Activated CD4-positive, alpha-beta T cell treated with anti-CD3 and anti-CD28 coated beads, Interleukin-2, amount 10 ng/mL, durations not matched to agents 7 days and 5 days (primary cell): ENCODE data around the gene PMPCA. TPM values are rescaled to one million over a fixed set of nuclear protein-coding genes. Genes with fewer than 3 reads are reported as not detected.

Experiments
- CTCF ChIA-PET: fragments of 350-600 bp; sonication (Branson Sonifier 250); formaldehyde crosslinking; loops from one replicate; lab custom pipeline; 2021; ENCODE audit warnings: antibody characterized with exemption; lab: Charles Lee
- POLR2A ChIA-PET: fragments of 350-600 bp; sonication (Branson Sonifier 250); formaldehyde crosslinking; loops from one replicate; lab custom pipeline; 2021; ENCODE audit warnings: antibody characterized with exemption; lab: Charles Lee
- DNase-seq: peaks from one replicate; pipeline ENCODE4 v3.0.0-alpha.2; 2020
- H3K27ac Mint-ChIP-seq: one replicate; pipeline ENCODE4 v1.8.0; 2021; ENCODE audit warnings: mild to moderate bottlenecking, moderate library complexity, mixed read lengths
- H3K27me3 Mint-ChIP-seq: one replicate; pipeline ENCODE4 v1.8.0; 2021; ENCODE audit warnings: mixed read lengths
- H3K36me3 Mint-ChIP-seq: one replicate; pipeline ENCODE4 v1.8.0; 2021; ENCODE audit warnings: low read depth, mixed read lengths
- H3K4me1 Mint-ChIP-seq: one replicate; pipeline ENCODE4 v1.8.0; 2021; ENCODE audit warnings: mixed read lengths
- H3K4me3 Mint-ChIP-seq: one replicate; pipeline ENCODE4 v1.8.0; 2021; ENCODE audit warnings: mild to moderate bottlenecking, moderate library complexity, mixed read lengths
- H3K9me3 Mint-ChIP-seq: one replicate; pipeline ENCODE4 v1.8.0; 2021; ENCODE audit warnings: mixed read lengths
- total RNA-seq, 2 experiments: library from RNA; stranded (reverse); gene quantifications; one replicate each; pipeline ENCODE4 v1.2.3, GENCODE V29; 2021

Gene PMPCA
- total RNA-seq, 2 experiments from 2014 or later, result 52.9 to 58.8 TPM

DNA sequence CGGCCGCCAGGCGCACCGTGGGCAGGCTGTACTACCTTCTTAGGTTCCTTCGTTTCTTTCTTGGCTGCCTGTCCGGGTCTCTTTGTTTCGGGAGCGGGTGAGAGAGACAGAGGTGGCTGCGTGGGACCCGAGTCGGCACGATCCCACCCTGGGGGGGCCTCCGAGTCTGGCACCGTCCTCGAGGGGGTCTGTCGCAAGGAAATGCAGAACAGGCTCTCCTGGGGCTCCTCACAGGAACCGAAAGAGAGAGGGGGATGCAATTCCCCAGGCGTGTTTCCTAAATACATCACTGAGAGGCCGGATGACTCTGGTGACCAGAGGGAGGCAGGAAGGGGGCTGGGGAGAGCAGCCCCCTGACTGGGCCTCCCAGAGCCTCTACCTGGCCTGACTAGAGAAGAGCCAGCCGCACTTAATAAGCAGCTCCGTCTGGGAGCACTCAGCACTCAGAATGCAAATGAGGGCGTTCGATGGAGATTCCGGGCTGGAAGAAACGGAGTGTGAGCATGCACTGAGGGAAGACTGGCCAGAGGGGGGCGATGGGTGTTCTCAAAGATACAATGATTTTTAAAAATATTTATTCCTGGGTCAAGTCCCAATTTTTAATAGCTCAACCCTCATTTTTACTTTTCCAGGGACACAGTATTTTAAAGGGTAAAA lies 40.9 kb downstream of the PMPCA start:
- POLR2A ChIA-PET, result no interaction called here

GRCh38 chr9:136453326-136453725 lies 42.9 kb downstream of the PMPCA start:
- DNase-seq, result no peak
- H3K9me3 Mint-ChIP-seq, result no peaks in the 10 kb centered on the region
- POLR2A ChIA-PET, result no interaction called here
- H3K4me1 Mint-ChIP-seq, result no peaks in the 10 kb centered on the region
- H3K4me3 Mint-ChIP-seq, result no peak overlapping the region
- CTCF ChIA-PET, result interaction anchor here (0.6 to 1.1 kb wide), 2 partner anchors 15 to 75 kb away, joined by 3 read pairs; no protein-coding TSS in a partner anchor
- no peak overlapping the region for H3K27ac Mint-ChIP-seq
- H3K27me3 Mint-ChIP-seq, result no peaks in the 10 kb centered on the region
- peaks cover 47% of the 10 kb centered on the region for H3K36me3 Mint-ChIP-seq

More for the DNA sequence above, 40.9 kb downstream of the PMPCA start:
- Mint-ChIP-seq H3K4me1 (no peaks in the 10 kb centered on the region), H3K27ac (no peak overlapping the region), H3K27me3 (no peaks in the 10 kb centered on the region), H3K36me3 (peaks cover 48% of the 10 kb centered on the region), H3K4me3 (no peak overlapping the region), H3K9me3 (no peaks in the 10 kb centered on the region)
- CTCF ChIA-PET, result no interaction called here
- DNase-seq, result no peak

DNA sequence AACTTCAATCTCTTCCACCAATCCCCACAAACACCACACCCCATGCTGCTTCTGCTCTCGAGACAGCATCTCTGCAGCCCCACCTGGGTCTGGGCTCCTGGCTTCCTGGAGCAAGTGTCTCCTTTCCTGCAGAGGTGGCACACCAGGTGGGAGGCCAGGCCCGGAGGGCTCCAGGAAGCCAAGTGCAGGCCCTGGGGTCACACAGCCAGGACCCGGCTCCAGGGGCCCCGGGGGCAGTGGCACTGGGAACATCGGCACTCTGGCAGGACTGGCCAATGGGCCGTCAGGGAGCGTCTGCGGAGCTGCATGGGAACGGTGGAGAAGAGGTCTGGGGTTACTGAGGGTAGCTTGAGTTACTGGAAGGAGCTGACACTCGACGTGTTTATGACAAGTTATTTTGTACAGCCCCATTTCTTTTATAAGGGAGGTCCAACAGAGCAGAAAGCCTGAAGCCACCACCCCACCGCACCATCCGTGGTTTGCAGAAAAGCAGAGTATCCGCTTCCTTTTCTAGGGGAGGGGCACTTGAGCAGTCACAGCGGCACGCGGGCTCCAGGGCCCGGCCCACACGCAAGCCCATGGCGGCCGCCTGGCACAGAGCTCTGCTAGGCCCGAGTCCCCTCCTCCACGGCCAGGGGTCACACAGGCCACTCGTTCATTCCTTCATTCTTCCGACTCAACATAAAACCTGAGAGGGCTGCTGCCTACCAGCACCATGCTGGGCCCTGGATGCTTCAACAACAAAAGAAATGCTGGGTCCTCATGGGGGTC lies 43.8 kb downstream of the PMPCA start:
- Mint-ChIP-seq H3K27me3 (no peaks in the 10 kb centered on the region), H3K36me3 (peaks cover 55% of the 10 kb centered on the region), H3K27ac (no peak overlapping the region), H3K4me3 (no peak overlapping the region), H3K9me3 (no peaks in the 10 kb centered on the region), H3K4me1 (no peaks in the 10 kb centered on the region)
- DNase-seq, result no peak
- POLR2A ChIA-PET, result no interaction called here
- CTCF ChIA-PET, result interaction anchor here (1.1 kb wide), 1 partner anchor 16 kb away, joined by 3 read pairs; no protein-coding TSS in a partner anchor

- DNase-seq, result no peak
- H3K27me3 Mint-ChIP-seq, result no peaks in the 10 kb centered on the region
- peaks cover 59% of the 10 kb centered on the region for H3K36me3 Mint-ChIP-seq
- ChIA-PET CTCF (no interaction called here), POLR2A (no interaction called here)
- no peaks in the 10 kb centered on the region for H3K9me3 Mint-ChIP-seq
- H3K4me1 Mint-ChIP-seq, result no peaks in the 10 kb centered on the region
- peak overlapping the region; percentile 46 for H3K27ac Mint-ChIP-seq
- no peak overlapping the region for H3K4me3 Mint-ChIP-seq
Measured at GRCh38 chr9:136455043-136456002, 44.9 kb downstream of the PMPCA start.

DNA sequence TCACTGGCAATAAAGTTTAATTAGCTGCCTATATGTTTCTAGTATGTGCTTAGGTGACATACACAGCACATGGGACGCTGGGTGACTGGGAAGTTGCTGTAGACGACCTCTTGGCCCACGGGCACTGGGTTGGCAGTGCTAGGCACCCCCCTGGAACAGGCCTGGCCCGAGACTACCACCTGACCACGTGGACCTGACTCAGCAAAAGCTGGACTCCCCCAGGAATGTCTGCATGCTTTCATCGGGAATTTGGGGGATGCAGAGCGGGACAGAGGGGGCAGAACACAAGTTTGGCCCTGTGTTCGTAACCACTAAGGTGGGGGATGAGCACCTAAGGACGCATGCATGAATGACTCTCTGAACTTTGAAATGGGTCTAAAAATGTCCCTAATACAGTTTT lies 45.8 kb downstream of the PMPCA start:
- Mint-ChIP-seq H3K36me3 (peaks cover 55% of the 10 kb centered on the region), H3K9me3 (no peaks in the 10 kb centered on the region), H3K27me3 (no peaks in the 10 kb centered on the region), H3K4me1 (no peaks in the 10 kb centered on the region), H3K27ac (no peak overlapping the region), H3K4me3 (no peak overlapping the region)
- ChIA-PET POLR2A (no interaction called here), CTCF (no interaction called here)
- DNase-seq, result no peak

DNA sequence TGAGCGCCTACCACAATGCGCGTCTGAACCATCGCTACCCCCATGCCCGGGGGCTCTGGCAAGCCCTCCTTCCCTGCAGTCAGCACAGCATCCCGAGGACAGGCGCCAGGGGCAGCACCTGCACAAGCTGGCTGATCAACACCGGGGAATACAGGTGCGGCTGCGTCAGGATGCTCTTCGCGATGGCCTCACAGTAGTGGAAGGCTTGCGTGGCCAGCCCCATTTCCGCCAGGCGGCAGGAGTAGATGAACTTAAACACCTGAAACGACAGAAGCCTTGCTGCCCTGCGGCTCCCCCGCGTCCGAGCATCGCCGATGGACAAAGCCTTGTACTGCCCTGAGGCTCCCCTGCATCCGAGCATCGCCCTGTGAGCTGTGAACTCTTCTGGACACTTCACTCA lies 46.9 kb downstream of the PMPCA start:
- Mint-ChIP-seq H3K36me3 (peaks cover 53% of the 10 kb centered on the region), H3K27me3 (no peaks in the 10 kb centered on the region), H3K4me3 (no peak overlapping the region), H3K9me3 (no peaks in the 10 kb centered on the region), H3K4me1 (no peaks in the 10 kb centered on the region), H3K27ac (no peak overlapping the region)
- POLR2A ChIA-PET, result no interaction called here
- DNase-seq, result no peak
- CTCF ChIA-PET, result interaction anchor here (1.5 kb wide), 1 partner anchor 15 kb away, joined by 3 read pairs; no protein-coding TSS in a partner anchor

DNA sequence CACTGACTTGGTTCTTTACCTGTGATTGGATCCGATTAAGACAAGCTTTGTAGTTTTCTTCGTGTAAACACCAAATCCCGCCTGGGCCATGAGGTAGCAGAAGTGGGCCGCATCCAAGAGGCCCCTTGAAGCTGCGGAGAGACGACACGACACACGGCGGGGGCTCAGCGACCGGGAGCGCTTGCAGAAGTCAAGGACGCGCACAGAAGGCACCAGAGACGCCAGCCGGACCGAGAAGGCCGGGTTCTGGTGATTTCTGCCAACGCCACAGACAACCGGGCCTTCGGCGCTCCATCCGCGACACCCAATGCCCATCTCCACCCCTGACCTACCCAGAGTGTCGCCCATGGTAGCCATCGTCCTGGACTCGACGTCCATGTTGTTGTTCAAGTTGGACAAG lies 49.0 kb downstream of the PMPCA start:
- ChIA-PET POLR2A (no interaction called here), CTCF (interaction anchor here (0.9 kb wide), 1 partner anchor 11 kb away, joined by 3 read pairs; no protein-coding TSS in a partner anchor)
- Mint-ChIP-seq H3K36me3 (peaks cover 47% of the 10 kb centered on the region), H3K27me3 (no peaks in the 10 kb centered on the region), H3K9me3 (no peaks in the 10 kb centered on the region), H3K4me3 (no peak overlapping the region), H3K4me1 (no peaks in the 10 kb centered on the region), H3K27ac (no peak overlapping the region)
- no peak for DNase-seq

DNA sequence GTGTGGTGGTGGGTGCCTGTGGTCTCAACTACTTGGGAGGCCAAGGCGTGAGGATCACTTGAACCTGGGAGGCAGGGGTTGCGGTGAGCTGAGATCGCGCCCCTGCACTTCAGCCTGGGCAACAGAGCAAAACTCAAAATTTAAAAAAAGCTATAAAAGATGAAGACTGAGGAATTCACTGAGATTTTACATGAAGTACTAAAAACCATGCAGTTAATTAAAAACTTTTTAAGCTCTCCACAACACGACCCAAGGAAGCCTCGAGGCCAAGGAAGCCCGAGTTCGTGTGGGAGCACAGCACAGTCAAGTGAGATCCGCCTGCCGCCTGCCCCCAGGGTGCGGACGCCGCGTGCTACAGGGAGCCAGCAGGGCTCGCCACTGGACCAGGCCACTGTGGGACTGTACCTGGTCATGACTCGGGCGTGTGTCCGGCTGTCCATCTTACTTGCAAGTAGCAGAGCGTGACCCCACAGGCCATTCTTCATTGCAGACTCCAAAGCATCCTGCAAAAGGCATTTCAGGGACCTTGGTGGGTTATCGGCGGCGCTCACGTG lies 50.4 kb downstream of the PMPCA start:
- H3K4me3 Mint-ChIP-seq, result no peak overlapping the region
- no peaks in the 10 kb centered on the region for H3K4me1 Mint-ChIP-seq
- H3K27ac Mint-ChIP-seq, result no peak overlapping the region
- H3K27me3 Mint-ChIP-seq, result no peaks in the 10 kb centered on the region
- POLR2A ChIA-PET, result no interaction called here
- CTCF ChIA-PET, result interaction anchor here (1.0 kb wide), 1 partner anchor 97 kb away, joined by 5 read pairs; the partner anchor contains the start of gene DNLZ
- DNase-seq, result no peak
- no peaks in the 10 kb centered on the region for H3K9me3 Mint-ChIP-seq
- H3K36me3 Mint-ChIP-seq, result peaks cover 52% of the 10 kb centered on the region

GRCh38 chr9:136462664-136463063 lies 52.2 kb downstream of the PMPCA start:
- no peak for DNase-seq
- CTCF ChIA-PET, result no interaction called here
- Mint-ChIP-seq H3K9me3 (no peaks in the 10 kb centered on the region), H3K4me3 (no peak overlapping the region), H3K27me3 (no peaks in the 10 kb centered on the region), H3K36me3 (peaks cover 46% of the 10 kb centered on the region), H3K4me1 (no peaks in the 10 kb centered on the region), H3K27ac (no peak overlapping the region)
- POLR2A ChIA-PET, result no interaction called here

DNA sequence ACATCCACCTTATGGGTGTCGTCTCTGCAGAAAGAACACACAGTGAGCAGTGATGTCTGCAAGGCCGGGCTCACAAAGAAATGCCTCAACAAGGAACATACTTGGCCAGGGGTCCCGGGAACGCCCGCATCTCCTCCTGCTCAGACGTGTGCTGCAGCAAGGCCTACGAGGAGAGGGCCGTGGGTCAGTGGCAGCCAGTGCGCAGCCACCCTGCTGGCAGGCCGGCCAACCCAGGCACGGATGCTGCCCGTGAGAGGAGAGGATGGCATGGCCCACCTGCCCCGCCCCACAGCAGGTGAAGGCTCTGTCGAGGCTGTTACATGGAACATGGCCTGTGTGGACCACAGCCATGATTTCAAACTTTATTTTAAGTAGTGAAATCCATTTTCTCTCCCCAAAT lies 53.1 kb downstream of the PMPCA start:
- no peak for DNase-seq
- peaks cover 42% of the 10 kb centered on the region for H3K36me3 Mint-ChIP-seq
- H3K27me3 Mint-ChIP-seq, result no peaks in the 10 kb centered on the region
- ChIA-PET CTCF (no interaction called here), POLR2A (no interaction called here)
- no peaks in the 10 kb centered on the region for H3K4me1 Mint-ChIP-seq
- no peak overlapping the region for H3K4me3 Mint-ChIP-seq
- no peaks in the 10 kb centered on the region for H3K9me3 Mint-ChIP-seq
- no peak overlapping the region for H3K27ac Mint-ChIP-seq

- CTCF ChIA-PET, result interaction anchor here (1.3 kb wide), 1 partner anchor 20 kb away, joined by 4 read pairs; no protein-coding TSS in a partner anchor
- Mint-ChIP-seq H3K4me3 (no peak overlapping the region), H3K27me3 (no peaks in the 10 kb centered on the region), H3K9me3 (no peaks in the 10 kb centered on the region), H3K4me1 (no peaks in the 10 kb centered on the region), H3K36me3 (peaks cover 40% of the 10 kb centered on the region), H3K27ac (no peak overlapping the region)
- no peak for DNase-seq
- POLR2A ChIA-PET, result no interaction called here
Measured at GRCh38 chr9:136464241-136464640, 53.8 kb downstream of the PMPCA start.

DNA sequence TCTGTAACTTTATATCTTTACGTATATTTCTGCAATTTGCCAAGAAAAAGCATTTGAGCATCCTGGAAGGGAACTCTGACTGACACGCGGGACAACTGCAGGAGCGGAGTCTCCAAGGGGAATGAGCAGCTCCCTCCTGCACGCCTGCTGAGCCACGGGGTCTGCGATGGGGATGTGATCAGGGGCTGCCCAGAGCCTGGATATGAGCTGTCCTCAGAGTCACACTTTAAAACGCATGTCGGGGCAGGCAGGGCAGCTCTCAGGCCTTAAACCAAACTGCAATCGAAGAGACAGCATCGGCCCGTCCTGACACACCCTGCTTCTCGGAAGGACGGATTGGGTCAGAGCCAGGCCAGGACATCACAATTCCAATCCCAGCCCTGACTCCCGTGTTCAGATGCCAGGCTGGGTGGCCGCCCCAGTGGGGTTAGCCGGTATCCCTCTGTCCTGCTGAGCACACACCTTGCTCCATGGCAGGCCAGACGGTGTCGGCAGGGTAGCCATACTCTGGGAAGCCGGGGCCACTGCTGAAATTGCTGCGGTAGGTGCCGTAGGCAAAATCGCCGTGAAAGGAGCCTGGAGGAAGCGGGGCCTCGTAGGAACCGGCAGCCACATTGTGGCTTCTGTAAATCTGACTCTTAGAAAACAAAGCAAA lies 55.2 kb downstream of the PMPCA start:
- peaks cover 36% of the 10 kb centered on the region for H3K36me3 Mint-ChIP-seq
- no peak for DNase-seq
- POLR2A ChIA-PET, result no interaction called here
- no peak overlapping the region for H3K4me3 Mint-ChIP-seq
- CTCF ChIA-PET, result interaction anchor here (1.3 kb wide), 1 partner anchor 18 kb away, joined by 4 read pairs; no protein-coding TSS in a partner anchor
- H3K4me1 Mint-ChIP-seq, result no peaks in the 10 kb centered on the region
- no peak overlapping the region for H3K27ac Mint-ChIP-seq
- no peaks in the 10 kb centered on the region for H3K27me3 Mint-ChIP-seq
- no peaks in the 10 kb centered on the region for H3K9me3 Mint-ChIP-seq
